NCI-H748 (cell line): ENCODE measurements around the gene TLCD4.
"Not testable (repeated sequence)": the region's sequence is repeated elsewhere in the genome, so short reads cannot be mapped to it uniquely, and the experiment has no call there.

ENCODE experiments used
- DNase-seq: peaks from one replicate; lab custom pipeline; 2025; ENCODE audit not compliant: unreplicated experiment; lab: John Stamatoyannopoulos, UW

Gene TLCD4

GRCh38 chr1:95145493-95145892 is 28.3 kb downstream of the TLCD4 start:
- DNase-seq, result no peak

- DNase-seq, result no peak
Measured at GRCh38 chr1:95146637-95147036, 29.5 kb downstream of the TLCD4 start.

- no peak for DNase-seq
Measured at GRCh38 chr1:95154096-95154495, 36.9 kb downstream of the TLCD4 start.

GRCh38 chr1:95165569-95165968 is 48.4 kb downstream of the TLCD4 start:
- not testable (repeated sequence) for DNase-seq
